ENCODE data around the gene SOWAHA.

Gene SOWAHA

GRCh38 chr5:132767150-132767549 is 46.0 kb upstream of the SOWAHA start:
- TF ChIP-seq EZH2phosphoT487 (conservative IDR thresholded peaks at IDR 0.05; ENCODE audit: low read length), result no peak
- TF ChIP-seq CTCF (IDR thresholded peaks at IDR 0.05; ENCODE audit: insufficient read depth, low read length, poor library complexity, severe bottlenecking), result no peak
- Histone ChIP-seq H3K4me2 (ENCODE audit: low read depth, low read length, poor library complexity, severe bottlenecking) (no peak overlapping the region), H3K27ac (ENCODE audit: low read depth, low read length) (no peak overlapping the region), H3K36me3 (ENCODE audit: low read length) (no peaks in the 10 kb centered on the region), H3F3A (ENCODE audit: insufficient read depth) (no peaks in the 10 kb centered on the region), H3K27me3 (ENCODE audit: low read length) (no peaks in the 10 kb centered on the region), H2AFZ (ENCODE audit: low read depth, low read length, severe bottlenecking) (no peak overlapping the region), H3K79me2 (ENCODE audit: insufficient read depth, low read length) (no peaks in the 10 kb centered on the region), H4K20me1 (ENCODE audit: low read depth, low read length) (no peaks in the 10 kb centered on the region), H3K9me2 (replicated peaks; ENCODE audit: insufficient read depth, low read length) (no peaks in the 10 kb centered on the region), H3K9ac (ENCODE audit: low read length) (no peak overlapping the region), H3K9me3 (ENCODE audit: insufficient read depth, low read length) (no peaks in the 10 kb centered on the region), H3K4me3 (ENCODE audit: insufficient read depth, low read length, poor library complexity, severe bottlenecking) (no peak overlapping the region)

GRCh38 chr5:132768485-132768868 is 44.6 kb upstream of the SOWAHA start:
- Histone ChIP-seq H3K9me3 (ENCODE audit: insufficient read depth, low read length) (no peaks in the 10 kb centered on the region), H2AFZ (ENCODE audit: low read depth, low read length, severe bottlenecking) (no peak overlapping the region), H4K20me1 (ENCODE audit: low read depth, low read length) (no peaks in the 10 kb centered on the region), H3F3A (ENCODE audit: insufficient read depth) (no peaks in the 10 kb centered on the region), H3K27ac (ENCODE audit: low read depth, low read length) (no peak overlapping the region), H3K79me2 (ENCODE audit: insufficient read depth, low read length) (no peaks in the 10 kb centered on the region), H3K9me2 (replicated peaks; ENCODE audit: insufficient read depth, low read length) (no peaks in the 10 kb centered on the region), H3K27me3 (ENCODE audit: low read length) (no peaks in the 10 kb centered on the region), H3K36me3 (ENCODE audit: low read length) (no peaks in the 10 kb centered on the region), H3K9ac (ENCODE audit: low read length) (no peak overlapping the region), H3K4me3 (ENCODE audit: insufficient read depth, low read length, poor library complexity, severe bottlenecking) (no peak overlapping the region), H3K4me2 (ENCODE audit: low read depth, low read length, poor library complexity, severe bottlenecking) (no peak overlapping the region)
- TF ChIP-seq CTCF (IDR thresholded peaks at IDR 0.05; ENCODE audit: insufficient read depth, low read length, poor library complexity, severe bottlenecking) (no peak), EZH2phosphoT487 (conservative IDR thresholded peaks at IDR 0.05; ENCODE audit: low read length) (no peak)

- no peak overlapping the region for H3K4me2 ChIP-seq (ENCODE audit: low read depth, low read length, poor library complexity, severe bottlenecking)
- H3K4me3 ChIP-seq (ENCODE audit: insufficient read depth, low read length, poor library complexity, severe bottlenecking), result no peak overlapping the region
- H2AFZ ChIP-seq (ENCODE audit: low read depth, low read length, severe bottlenecking), result no peak overlapping the region
- no peaks in the 10 kb centered on the region for H3K79me2 ChIP-seq (ENCODE audit: insufficient read depth, low read length)
- H4K20me1 ChIP-seq (ENCODE audit: low read depth, low read length), result no peaks in the 10 kb centered on the region
- no peaks in the 10 kb centered on the region for H3K27me3 ChIP-seq (ENCODE audit: low read length)
- no peaks in the 10 kb centered on the region for H3K36me3 ChIP-seq (ENCODE audit: low read length)
- no peaks in the 10 kb centered on the region for H3F3A ChIP-seq (ENCODE audit: insufficient read depth)
- H3K27ac ChIP-seq (ENCODE audit: low read depth, low read length), result no peak overlapping the region
- H3K9ac ChIP-seq (ENCODE audit: low read length), result no peak overlapping the region
- no peak for TF ChIP-seq CTCF (IDR thresholded peaks at IDR 0.05; ENCODE audit: insufficient read depth, low read length, poor library complexity, severe bottlenecking)
- no peak for TF ChIP-seq EZH2phosphoT487 (conservative IDR thresholded peaks at IDR 0.05; ENCODE audit: low read length)
- H3K9me3 ChIP-seq (ENCODE audit: insufficient read depth, low read length), result no peaks in the 10 kb centered on the region
- no peaks in the 10 kb centered on the region for H3K9me2 ChIP-seq (replicated peaks; ENCODE audit: insufficient read depth, low read length)
These were observed 42.5 kb upstream of the SOWAHA start for GRCh38 chr5:132770476-132771159.
